Anterior cingulate cortex (tissue), 58 donors: ENCODE data around the gene ZMIZ1.
A peak's percentile ranks its signal among the peaks of the same experiment; 100 is the strongest.

Experiments
- DNase-seq, 58 donors: peaks; one replicate each; lab custom pipeline; 2025; lab: John Stamatoyannopoulos, UW

ZMIZ1 gene

DNA sequence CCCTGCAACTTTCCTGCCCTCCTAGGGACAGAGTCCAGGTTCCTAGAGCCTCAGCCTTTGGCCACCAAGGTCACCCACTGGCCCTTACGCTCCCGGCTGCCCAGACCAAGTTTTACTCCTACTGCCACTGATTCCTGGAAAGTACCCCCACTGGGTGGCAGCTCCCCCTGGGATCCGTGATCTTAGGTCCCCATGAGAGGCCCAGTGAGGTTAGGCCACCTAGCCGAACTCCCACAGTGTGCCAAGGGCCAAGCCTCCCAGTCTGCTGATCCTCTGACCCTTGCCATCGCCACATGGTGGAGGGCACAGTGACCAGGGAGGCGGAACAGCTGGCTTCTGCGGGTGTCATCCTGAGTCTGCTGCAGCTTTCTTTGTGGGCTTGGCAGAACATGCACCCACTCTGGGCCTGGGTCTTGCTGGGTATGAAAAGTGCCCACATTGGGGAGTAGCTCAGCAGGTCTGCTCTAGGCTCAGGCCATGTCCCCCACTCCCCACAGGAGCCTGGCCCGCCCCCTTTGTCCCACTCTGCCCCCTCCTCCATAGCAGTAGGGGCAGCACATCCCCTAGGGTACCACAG lies 238.0 kb downstream of the ZMIZ1 start:
- no peak for DNase-seq

DNA sequence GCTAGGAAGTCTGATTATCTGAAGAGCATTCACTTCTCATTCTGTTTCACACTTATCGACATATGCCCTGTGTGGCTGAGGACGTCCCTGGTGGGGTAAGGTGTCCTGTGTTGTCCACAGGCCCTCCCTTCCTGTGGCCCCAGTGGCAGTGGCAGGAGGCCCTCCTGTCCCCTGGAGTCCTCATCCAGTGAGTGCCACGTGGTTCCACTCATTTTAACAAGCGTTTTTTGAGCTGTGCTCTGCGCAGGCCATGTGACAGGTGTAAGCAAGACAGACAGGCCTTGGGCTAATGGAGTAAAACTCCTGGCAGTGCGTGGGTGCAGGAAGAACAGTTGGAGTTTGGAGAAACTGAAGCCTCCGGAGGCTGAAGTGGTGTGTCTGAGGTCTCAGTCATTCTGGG lies 239.2 kb downstream of the ZMIZ1 start:
- DNase-seq = no peak

- no peak for DNase-seq
These were observed 240.4 kb downstream of the ZMIZ1 start for GRCh38 chr10:79308969-79309665.

DNA sequence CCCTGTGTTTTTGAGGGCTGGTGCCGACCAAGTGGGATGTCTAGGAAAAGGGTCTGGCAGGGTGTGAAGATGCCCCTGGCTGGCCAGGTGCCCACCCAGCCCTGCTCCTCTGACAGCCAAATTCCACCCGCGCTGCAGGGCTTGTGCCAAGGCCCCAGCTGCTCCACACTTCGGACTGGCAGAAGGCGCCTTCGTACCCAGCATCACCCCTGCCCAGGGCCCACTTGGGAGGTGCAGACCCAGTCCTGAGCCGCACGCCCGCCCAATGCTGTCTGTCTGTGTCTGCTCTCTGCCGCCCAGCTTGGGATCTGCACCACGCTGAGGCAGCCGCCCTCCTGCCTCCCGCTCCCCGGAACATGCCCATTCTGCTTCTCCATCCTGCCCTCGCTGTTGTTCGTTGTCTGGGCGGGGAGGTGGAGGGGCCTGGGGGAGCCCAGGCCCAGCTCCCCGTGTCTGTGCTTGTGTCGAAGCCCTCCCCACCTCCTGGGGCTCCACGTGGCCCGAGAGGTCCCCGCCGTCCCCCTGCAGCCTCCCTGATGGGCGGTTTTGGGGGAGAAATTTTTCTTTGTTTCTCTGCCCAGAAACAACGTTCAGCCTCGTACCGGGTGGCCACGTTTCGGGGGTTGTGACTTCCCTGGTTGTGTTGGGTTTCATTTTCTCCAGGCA lies 241.6 kb downstream of the ZMIZ1 start:
- peak in 15 of 58 donors; percentile 27 to 64 (median 39) for DNase-seq

DNA sequence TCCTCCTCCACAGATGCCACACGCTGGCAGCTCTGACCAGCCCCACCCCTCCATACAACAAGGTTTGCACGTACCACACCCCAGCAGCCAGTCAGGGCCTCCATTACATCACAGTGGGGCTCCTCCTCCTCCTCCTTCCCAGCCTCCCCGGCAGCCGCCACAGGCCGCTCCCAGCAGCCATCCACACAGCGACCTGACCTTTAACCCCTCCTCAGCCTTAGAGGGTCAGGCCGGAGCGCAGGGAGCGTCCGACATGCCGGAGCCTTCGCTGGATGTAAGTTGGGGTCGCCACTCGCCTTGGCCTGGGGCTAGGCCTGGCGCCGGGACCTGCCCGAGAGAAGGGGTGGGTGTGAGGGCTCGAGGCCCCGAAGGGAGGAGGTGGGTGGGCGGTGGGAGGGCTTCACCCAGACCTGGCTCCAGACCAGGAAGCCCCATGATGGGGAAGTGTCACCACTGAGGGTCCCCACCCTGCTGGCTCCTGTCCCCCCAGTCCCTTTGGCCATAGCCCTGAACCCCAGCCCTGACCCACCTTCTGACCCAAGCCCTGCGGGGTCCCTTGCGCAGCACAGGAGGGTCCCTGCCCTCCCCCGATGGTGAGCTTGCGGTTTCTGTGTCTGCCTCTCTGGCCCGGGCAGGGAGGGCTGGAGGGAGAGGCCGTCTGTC lies 242.3 kb downstream of the ZMIZ1 start:
- peak in 22 of 58 donors; percentile 24 to 68 (median 47) for DNase-seq

DNA sequence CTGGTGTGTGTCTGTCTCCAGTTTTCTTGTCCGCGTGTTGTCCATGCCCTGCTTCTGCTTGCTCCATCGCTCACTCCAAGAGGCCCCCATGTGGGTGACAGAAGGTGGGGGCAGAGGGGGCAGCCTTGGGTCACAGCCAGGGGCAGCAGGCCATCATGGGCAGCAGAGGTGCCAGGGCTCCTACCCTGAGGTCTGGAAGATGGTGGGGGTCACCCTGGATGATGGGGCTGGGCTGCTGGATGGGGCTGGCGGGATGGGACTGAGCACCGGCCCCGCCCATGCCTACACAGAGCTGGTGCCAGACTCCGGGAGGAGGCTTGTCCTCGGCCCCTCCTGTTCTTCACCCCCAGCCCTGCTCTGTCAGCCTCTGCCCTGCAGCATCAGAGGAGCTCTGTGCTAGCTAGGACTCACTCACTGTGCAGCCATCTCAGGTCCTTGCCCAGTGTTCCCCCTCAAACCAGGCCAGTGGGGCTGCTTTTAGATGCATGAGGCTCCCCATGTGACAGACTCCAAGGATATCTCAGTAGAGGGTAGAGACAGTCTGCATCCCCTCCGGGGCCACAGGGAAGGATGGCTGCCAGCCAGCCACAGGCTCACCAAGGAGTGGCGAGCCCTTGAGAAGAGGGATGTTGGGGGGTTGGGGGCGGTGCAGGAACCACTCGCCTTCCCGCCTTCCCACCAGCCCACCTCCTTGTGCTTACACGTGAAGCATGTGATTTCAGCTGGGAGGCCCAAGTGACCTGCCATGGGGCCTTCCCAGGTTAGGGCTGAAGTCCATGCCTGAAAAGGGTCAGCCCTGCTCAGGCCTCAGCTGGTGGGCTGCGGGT lies 243.0 kb downstream of the ZMIZ1 start:
- DNase-seq = peak in 20 of 58 donors; percentile 25 to 74 (median 44)

GRCh38 chr10:79312601-79313187 lies 243.9 kb downstream of the ZMIZ1 start:
- no peak for DNase-seq

- no peak for DNase-seq
These were observed 244.6 kb downstream of the ZMIZ1 start for GRCh38 chr10:79313320-79313719.

DNA sequence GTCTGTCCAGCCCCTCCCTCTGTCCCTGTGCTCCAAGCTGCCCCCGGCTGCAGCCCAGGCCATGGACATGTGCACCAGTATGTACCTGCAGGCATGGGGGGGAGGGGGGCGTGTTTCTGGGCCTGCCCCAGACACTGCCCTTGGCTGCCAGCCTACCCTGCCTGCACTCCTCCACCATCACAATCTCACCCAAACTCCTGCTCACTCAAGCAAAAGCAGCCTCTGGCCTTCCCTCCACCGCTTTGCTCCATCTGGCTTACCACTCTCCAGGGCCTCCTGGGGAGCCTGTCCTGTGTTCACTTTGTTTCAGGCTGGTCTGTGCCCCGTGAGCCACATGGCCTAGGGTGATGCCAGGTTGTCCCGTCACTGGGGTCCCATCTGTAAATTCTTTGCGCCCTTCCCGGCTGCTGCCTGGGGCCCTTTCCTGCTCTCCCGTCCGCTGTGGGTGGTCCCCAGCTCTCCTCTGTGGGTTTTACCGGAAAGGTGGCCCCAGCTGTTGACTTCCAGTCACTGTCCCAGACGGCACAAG lies 245.2 kb downstream of the ZMIZ1 start:
- DNase-seq = no peak

DNA sequence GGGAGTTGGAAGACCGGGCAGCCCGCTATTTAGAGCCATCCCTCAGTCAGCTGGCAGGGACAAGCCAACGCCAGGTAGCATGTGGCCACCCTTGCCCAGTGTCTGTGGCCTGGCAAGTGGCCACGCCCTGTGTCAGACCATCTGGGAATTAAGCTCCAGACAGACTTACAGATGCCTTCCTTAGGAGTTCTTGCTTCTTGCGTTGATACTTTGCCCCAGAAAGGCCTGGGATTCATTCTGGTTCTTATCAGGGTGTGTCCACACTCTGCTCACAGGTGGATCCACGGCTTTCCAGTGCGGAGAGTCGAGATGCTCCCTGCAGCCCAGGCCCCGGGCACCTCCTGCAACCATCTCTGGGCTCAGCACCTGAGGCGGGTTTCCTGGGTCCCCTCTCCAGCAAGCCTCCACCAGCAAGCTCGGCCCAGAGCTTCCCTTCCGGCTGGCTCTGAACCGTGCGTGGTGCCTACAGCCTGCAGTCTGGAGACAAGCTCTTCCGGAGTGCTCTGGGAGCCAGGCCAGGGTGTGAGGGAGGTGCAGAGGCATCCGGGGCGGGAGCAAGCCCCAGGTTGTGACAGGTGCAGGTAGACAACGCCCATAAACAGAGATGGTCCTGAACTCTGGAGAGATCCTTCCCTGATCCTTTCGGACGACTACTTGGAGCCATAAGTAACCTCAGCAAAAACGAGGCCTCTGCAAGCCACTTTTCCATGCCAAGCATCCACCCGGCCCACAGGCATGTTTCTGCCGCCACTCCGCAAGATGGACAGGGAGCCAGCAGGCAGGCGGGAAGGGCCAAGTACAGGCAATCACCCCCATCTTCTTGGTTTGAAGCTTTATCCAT lies 246.2 kb downstream of the ZMIZ1 start:
- DNase-seq = no peak

DNA sequence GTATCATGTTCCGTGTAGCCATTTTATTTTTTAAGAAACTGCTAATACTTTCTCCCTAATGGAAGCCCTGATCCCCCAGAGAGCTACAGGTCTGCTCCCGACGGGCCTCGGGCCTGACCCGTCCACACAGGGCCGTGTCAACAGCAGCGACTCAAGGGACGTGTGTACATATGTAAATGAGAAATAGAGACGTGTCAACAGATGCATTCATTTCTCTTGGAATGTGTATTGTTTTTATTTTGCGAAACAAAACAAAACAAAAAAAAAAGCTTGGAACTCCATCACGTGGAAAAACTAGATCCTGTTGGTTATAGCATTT lies 246.8 kb downstream of the ZMIZ1 start:
- no peak for DNase-seq

DNA sequence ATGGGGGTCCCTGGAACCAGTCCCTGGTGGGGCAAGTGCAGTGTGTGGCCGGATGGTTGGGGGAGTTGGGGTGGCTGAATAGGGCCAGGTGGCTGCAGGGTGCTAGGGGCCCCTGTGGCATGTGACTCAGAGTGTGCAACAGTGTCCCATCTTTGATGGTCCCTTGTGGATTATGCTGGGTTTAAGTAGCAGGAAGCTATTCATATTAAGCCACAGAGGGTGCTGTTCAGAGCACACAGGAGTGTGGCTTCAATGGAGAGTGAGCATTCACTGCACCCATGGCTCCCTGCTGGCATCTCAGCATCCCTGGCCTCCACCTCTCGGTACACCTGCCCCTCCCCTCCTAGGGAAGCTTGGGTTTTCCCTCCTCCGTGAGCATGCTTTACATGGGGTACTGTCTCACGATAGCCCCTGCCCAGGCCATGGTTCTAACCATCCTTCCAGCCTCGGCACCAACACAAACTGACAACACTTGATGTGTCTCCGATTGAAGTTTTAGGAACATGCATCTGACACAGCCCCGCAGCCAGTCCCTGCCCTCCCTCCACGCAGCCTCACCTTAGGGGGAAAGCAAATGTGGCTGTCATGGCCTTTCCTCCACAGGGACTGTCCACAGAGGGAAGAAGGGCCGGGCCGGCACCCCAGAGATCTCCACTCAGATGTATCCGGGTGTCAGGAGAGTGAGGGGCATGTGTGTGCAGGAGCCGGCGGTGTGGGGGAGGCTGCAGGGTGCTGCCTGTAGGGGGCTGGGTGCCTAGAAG lies 248.1 kb downstream of the ZMIZ1 start:
- DNase-seq = no peak

DNA sequence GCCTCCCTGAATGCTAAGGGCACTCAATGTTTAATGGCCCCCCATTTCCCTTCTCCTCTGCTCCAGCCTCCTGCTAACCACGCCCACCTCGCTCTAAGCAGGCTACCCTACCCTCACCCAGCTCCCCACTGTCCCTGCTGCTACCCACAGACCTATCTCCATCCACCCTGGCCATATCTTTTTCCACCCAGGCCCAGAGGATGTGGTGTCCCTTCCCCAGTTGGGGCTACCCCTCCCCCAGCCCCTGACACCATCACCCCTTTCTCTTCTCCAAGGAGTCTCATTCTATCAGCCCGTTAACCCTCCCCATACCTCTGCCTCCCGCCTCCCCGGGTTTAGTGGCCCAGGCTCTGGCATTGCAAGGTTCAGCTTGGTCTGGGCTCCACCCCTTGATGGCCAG lies 249.6 kb downstream of the ZMIZ1 start:
- DNase-seq = no peak

GRCh38 chr10:79319115-79319771 lies 250.5 kb downstream of the ZMIZ1 start:
- DNase-seq = no peak

DNA sequence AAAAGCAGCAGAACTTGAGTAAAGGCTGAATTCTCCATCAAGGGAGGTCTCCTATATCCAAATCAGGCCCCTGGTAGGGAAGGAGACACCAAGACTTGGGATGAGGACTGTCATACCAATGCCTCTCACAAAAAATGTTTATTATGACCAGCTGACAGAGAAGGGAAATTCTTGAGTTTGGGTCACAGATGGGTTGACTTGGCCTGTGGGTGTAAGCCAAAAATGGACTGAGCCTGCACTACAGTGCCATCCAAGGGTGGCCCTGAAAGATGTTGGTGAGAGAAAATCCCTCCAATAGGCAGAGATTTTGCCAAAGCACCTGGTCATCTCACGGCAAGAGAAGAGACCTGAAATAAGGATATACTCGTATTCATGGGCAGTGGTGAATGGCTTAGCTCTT lies 251.6 kb downstream of the ZMIZ1 start:
- no peak for DNase-seq

DNA sequence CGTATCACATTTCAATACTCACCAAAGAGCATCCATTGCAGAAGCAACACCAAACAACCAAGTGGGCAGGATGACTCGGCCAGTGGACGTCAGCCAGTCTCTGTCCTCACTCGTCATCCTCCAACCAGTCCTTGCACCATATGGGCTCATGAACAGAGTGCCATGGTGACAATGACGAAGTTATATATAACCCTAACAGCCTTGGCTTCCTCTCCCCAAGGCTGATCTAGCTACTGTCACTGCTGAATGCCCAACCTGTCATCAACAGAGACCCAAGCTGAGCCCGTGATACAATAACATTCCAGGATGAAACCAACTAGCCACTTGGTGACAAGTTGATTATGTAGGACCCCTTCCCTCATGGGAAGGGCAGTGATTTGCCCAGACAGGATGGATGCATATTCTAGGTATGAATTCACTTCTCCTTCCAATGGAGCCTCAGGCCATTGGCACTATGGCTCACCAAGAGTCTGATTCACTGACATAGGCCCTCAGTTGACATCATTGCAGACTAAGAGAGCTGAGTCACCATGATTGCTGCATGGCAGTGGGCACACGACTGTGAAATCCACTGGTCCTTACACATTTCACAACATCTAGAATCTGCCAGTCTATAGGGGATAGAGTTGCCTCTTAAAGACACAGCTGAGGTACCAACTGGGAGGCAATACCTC lies 252.2 kb downstream of the ZMIZ1 start:
- peak in 3 of 58 donors; percentile 29 to 40 (median 37) for DNase-seq

- DNase-seq = no peak
These were observed 252.7 kb downstream of the ZMIZ1 start for GRCh38 chr10:79321494-79321882.
